Testis (tissue), 2 donors: ENCODE data around the gene BASP1.

ENCODE experiments used
- CTCF ChIP-seq, 3 experiments: fragments of 450-650 bp in 2 of 3; fragments of 200-600 bp in 1 of 3; sonication (generic) in 1 of 3; IDR thresholded peaks; one replicate each; pipeline ENCODE4 v1.5.1; 2016 to 2019; ENCODE audit warnings: antibody characterized with exemption in 3 of 3, mild to moderate bottlenecking in 2 of 3, moderate library complexity in 1 of 3
- POLR2A ChIP-seq: fragments of 450-650 bp; IDR thresholded peaks from one replicate; pipeline ENCODE4 v1.6.1; 2017; ENCODE audit warnings: antibody characterized with exemption, mild to moderate bottlenecking, moderate library complexity

DNA sequence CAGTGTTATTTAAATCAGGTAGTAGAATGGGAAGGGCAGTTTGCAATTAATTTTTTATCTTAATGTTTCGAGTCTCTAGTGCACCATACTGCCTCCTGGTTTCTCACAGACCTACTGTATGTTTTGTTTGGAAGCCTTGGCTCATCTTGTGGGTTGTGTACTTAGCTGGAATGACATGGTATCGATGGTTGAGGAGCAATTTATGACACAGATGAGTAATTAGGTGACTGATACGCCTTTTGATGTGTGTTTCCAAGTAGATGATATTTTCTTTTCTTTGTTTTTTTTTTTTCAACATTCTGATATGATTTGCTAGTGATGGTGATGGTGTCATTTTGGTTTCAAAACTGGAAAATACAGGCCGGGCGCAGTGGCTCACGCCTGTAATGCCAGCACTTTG lies 16.1 kb downstream of the BASP1 start:
- TF ChIP-seq CTCF (IDR thresholded peaks at IDR 0.05) (no peak), POLR2A (no peak)
